Measurements from ENCODE around the gene LSM4. TPM values are rescaled to one million over a fixed set of nuclear protein-coding genes. Genes with fewer than 3 reads are reported as not detected.

The LSM4 gene
- total and polyA plus RNA-seq, 2 of the 13 experiments (the other 11 are each of a cell fraction or from before 2014, with no cell fraction given) = 65.8 to 166 TPM

DNA sequence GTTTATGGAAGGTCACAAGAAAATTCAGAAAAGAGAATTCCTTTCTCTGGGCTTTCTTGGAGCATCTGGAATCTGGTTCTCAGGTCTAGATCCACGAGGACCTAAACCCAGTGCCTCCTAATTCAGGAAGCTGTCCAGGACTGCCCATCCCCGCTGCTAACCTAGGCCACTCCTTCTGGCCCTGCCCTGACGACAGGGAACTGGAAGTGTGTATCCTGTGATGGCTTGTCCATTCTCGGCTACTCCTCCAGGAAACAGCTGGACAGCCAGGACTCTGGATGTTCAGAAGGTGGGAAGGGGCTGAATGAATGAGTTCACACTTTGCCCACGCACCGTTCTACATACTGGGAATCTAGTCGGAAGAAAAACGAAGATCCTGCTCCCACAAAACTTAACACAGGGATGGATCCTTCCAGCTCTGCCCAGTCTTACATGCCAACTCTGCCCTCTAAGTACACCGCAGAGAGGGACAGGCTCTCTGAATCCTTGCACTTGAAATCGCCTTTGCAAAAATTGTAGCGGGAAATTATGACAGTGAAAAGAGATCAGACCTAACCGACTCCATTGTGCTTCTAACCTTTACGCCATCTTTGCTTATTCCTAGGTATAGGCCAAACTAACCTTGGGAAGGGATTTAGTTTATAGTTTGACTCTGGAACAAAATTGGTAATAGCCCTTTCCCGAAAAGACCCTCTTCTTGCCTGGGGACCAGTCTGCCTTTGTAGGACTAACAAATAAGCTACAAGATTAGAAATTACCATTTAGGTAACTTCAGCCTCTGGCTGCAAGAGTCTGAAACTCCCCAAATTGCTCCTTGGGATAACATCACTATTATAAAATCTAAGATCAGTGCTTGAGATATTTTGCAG lies 1.8 kb downstream of the LSM4 start:
- TF ChIP-seq ZNF790 (CRISPR knock-in tag; IDR thresholded peaks at IDR 0.05; ENCODE audit: borderline replicate concordance) (0 out of 2 replicates have a peak, but pooled peaks have one; percentile 28), ARNTL (CRISPR knock-in tag; IDR thresholded peaks at IDR 0.05) (no peak)
- no TSS peak for BruUV-seq (replicated peaks)
- intact Hi-C loops (cut with micrococcal nuclease; ENCODE audit: unreplicated experiment) (loop anchor here (5.0 kb wide), 1 partner anchor 119 kb away; the partner anchor contains the start of gene RAB3A), in situ Hi-C loops (cut with HindIII; ENCODE audit: extremely low pct_ligation_motif_present, low pct_unique_long_range_greater_than_20kb) (loop anchor here (5.0 kb wide), 1 partner anchor 44 kb away; no protein-coding TSS in a partner anchor)
- ChIA-PET POLR2A (interaction anchor here (0.7 to 11.4 kb wide), 7 partner anchors 8 to 60 kb away, joined by 3 to 278 read pairs (median 9); partner anchors contain the start of genes IQCN and JUND), CTCF (ENCODE audit: low intra/inter-chr PET ratio, low total read pairs) (interaction anchor here (3.5 kb wide), 1 partner anchor 43 kb away, joined by 50 read pairs; no protein-coding TSS in a partner anchor)
- FAIRE-seq (peak; percentile 30), ATAC-seq (no peak), DNase-seq (ENCODE audit: low spot score) (no peak)
- Histone ChIP-seq H3K27ac (ENCODE audit: extremely low read length, insufficient read depth, low read length) (peak overlapping the region; percentile 92), H4K20me1 (ENCODE audit: insufficient read depth, low read length) (no peaks in the 10 kb centered on the region), H3K4me2 (ENCODE audit: low read depth, low read length) (peak overlapping the region; percentile 81), H3K36me3 (replicated peaks in 1 of 2; ENCODE audit: control insufficient read depth in 1 of 2, insufficient read depth in 2 of 2, low read length in 2 of 2) (no peaks in the 10 kb centered on the region), H3K79me2 (ENCODE audit: insufficient read depth, low read length) (peaks cover 23% of the 10 kb centered on the region), H3K27me3 (ENCODE audit: control insufficient read depth in 1 of 2, insufficient read depth in 2 of 2, low read length in 2 of 2) (no peaks in the 10 kb centered on the region), H3K4me3 (replicated peaks in 1 of 3; ENCODE audit: insufficient read depth in 1 of 3, low read depth in 2 of 3, low read length in 3 of 3) (peak overlapping the region in 1 of 3 experiments; percentile 80; a peak in 1 of 6 replicates), H3K4me1 (ENCODE audit: insufficient read depth, low read length) (peaks cover 83% of the 10 kb centered on the region), H3K9ac (ENCODE audit: insufficient read depth, low read depth, low read length) (peak overlapping the region; percentile 90), H3K9me3 (ENCODE audit: low read length) (no peaks in the 10 kb centered on the region), H2AFZ (ENCODE audit: low read length) (no peak overlapping the region)
- WGBS (ENCODE audit: low lambda C conversion rate) = 91% methylated on average over 12 of the region's 14 CpGs

GRCh38 chr19:18319591-18320135 lies 3.2 kb downstream of the LSM4 start:
- Histone ChIP-seq H3K27ac (ENCODE audit: extremely low read length, insufficient read depth, low read length) (peak overlapping the region; percentile 92), H2AFZ (ENCODE audit: low read length) (no peak overlapping the region), H4K20me1 (ENCODE audit: insufficient read depth, low read length) (no peaks in the 10 kb centered on the region), H3K9me3 (ENCODE audit: low read length) (no peaks in the 10 kb centered on the region), H3K4me2 (ENCODE audit: low read depth, low read length) (peak overlapping the region; percentile 59), H3K4me3 (replicated peaks in 1 of 3; ENCODE audit: insufficient read depth in 1 of 3, low read depth in 2 of 3, low read length in 3 of 3) (0 out of 6 replicates have a peak overlapping the region, but pooled peaks of 1 of the 3 experiments have one; percentile 21), H3K4me1 (ENCODE audit: insufficient read depth, low read length) (peaks cover 90% of the 10 kb centered on the region), H3K79me2 (ENCODE audit: insufficient read depth, low read length) (peaks cover 23% of the 10 kb centered on the region), H3K27me3 (ENCODE audit: control insufficient read depth in 1 of 2, insufficient read depth in 2 of 2, low read length in 2 of 2) (no peaks in the 10 kb centered on the region), H3K36me3 (replicated peaks in 1 of 2; ENCODE audit: control insufficient read depth in 1 of 2, insufficient read depth in 2 of 2, low read length in 2 of 2) (0 out of 5 replicates have a peak, but pooled peaks cover 0 to under 1% of the 10 kb centered on the region in 2 experiments), H3K9ac (ENCODE audit: insufficient read depth, low read depth, low read length) (peak overlapping the region; percentile 26; the same call in 1 of the 2 replicates)
- 15% methylated on average over 7 of the region's 7 CpGs for WGBS (ENCODE audit: low lambda C conversion rate)
- DNase-seq (ENCODE audit: low spot score) (peak; percentile 81), ATAC-seq (peak; percentile 35), FAIRE-seq (peak; percentile 93)
- in situ Hi-C loops (cut with HindIII; ENCODE audit: extremely low pct_ligation_motif_present, low pct_unique_long_range_greater_than_20kb) (loop anchor here (5.0 kb wide), 1 partner anchor 42 kb away; no protein-coding TSS in a partner anchor), intact Hi-C loops (cut with micrococcal nuclease; ENCODE audit: unreplicated experiment) (loop anchor here (5.0 kb wide), 1 partner anchor 117 kb away; the partner anchor contains the start of gene RAB3A)
- ChIA-PET CTCF (ENCODE audit: low intra/inter-chr PET ratio, low total read pairs) (no interaction called here), POLR2A (interaction anchor here (0.8 to 11.4 kb wide), 6 partner anchors 9 to 45 kb away, joined by 3 to 278 read pairs (median 10); partner anchors contain the start of genes IQCN and JUND)
- BruUV-seq (replicated peaks) = no TSS peak
- TF ChIP-seq ATRX (CRISPR knock-in tag; IDR thresholded peaks at IDR 0.05; ENCODE audit: borderline replicate concordance) (no peak), THAP9 (CRISPR knock-in tag; IDR thresholded peaks at IDR 0.05; ENCODE audit: borderline replicate concordance) (peak; percentile 70; the same call in 1 of the 2 replicates), HOXA9 (CRISPR knock-in tag; IDR thresholded peaks at IDR 0.05; ENCODE audit: borderline replicate concordance) (no peak), ZEB1 (IDR thresholded peaks at IDR 0.05; ENCODE audit: insufficient replicate concordance, low read depth) (peak; percentile 92), ZNF619 (CRISPR knock-in tag; IDR thresholded peaks at IDR 0.05) (peak; percentile 89; the same call in 1 of the 2 replicates), ZFX (CRISPR knock-in tag; IDR thresholded peaks at IDR 0.05; ENCODE audit: low read depth) (peak; percentile 73), E2F2 (CRISPR knock-in tag; IDR thresholded peaks at IDR 0.05; ENCODE audit: borderline replicate concordance) (no peak), ZNF878 (CRISPR knock-in tag; IDR thresholded peaks at IDR 0.05) (peak; percentile 76)
